HAP-1 (cell line): ENCODE results near the gene DGCR6.
"Not testable (repeated sequence)": the region's sequence is repeated elsewhere in the genome, so short reads cannot be mapped to it uniquely, and the experiment has no call there.

Source experiments
- DNase-seq, 2 experiments: peaks; one replicate each; pipeline ENCODE4 v3.0.0-alpha.2; 2016 to 2020; ENCODE audit warnings: low spot score in 2 of 2
- H3K27me3 ChIP-seq: fragments of 250-450 bp; sonication (Bioruptor Pico); 2 replicates; pipeline ENCODE4 v1.5.1; 2020; ENCODE audit warnings: low read depth, mild to moderate bottlenecking, moderate library complexity
- H3K36me3 ChIP-seq: fragments of 250-450 bp; sonication (Bioruptor Pico); replicated peaks from 2 replicates; pipeline ENCODE4 v1.5.1; 2020; ENCODE audit warnings: mild to moderate bottlenecking
- H3K4me1 ChIP-seq: fragments of 250-450 bp; sonication (Bioruptor Pico); 2 replicates; pipeline ENCODE4 v1.5.1; 2020; ENCODE audit warnings: mild to moderate bottlenecking
- H3K4me3 ChIP-seq: fragments of 250-450 bp; sonication (Bioruptor Pico); 2 replicates; pipeline ENCODE4 v1.5.1; 2020; ENCODE audit warnings: mild to moderate bottlenecking, moderate library complexity
- H3K9me3 ChIP-seq: fragments of 250-450 bp; sonication (Bioruptor Pico); 2 replicates; pipeline ENCODE4 v1.5.1; 2020; ENCODE audit warnings: mild to moderate bottlenecking, moderate library complexity
- in situ Hi-C: fragments of 300-500 bp; cut with MboI; formaldehyde crosslinking; loops from 3 replicates; pipeline ENCODE4 v1.14.3; 2020; ENCODE audit warnings: low sequenced_read_pairs, inconsistent platforms, mixed read lengths

DGCR6 gene

DNA sequence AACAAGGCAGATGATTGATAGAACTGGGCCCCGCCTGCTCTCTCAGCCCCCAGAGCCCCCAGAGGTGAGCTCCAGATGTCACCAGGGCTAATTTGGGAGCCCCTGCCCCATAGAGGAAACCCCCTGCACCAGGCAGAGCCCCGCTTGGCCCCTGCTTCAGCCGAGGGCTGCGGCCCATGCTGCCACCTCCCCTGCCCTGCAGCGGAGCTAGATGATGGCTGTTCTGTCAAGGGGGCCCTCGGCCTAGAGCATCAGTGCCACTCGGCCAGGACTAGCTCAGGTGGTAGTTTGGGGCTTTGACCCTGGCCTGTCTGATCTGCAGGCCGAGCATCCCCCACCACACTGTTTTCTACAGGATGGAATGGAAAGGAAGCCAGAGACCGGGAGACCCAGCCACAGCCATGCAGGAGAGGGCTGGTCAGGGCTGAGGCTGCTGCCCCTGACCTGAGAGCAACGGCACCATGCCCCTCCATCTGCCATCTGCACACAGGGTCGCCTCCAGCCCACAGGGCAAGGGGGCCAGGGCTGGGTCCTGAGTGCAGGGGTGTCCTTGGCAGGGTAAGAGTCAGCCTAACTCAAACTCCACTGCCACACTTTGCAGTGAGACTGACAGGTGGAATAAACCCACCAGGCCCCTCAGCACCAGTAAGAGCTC lies 54.2 kb downstream of the DGCR6 start:
- not testable (repeated sequence) for H3K9me3 ChIP-seq, H3K27me3 ChIP-seq, H3K4me3 ChIP-seq, H3K36me3 ChIP-seq, DNase-seq, H3K4me1 ChIP-seq
- in situ Hi-C loops: loop anchor here (10.0 to 25.0 kb wide), 2 partner anchors 75 to 477 kb away; partner anchors contain the start of genes C22orf39, HIRA and MRPL40

- not testable (repeated sequence) for H3K4me1 ChIP-seq, H3K27me3 ChIP-seq, H3K9me3 ChIP-seq, H3K4me3 ChIP-seq, H3K36me3 ChIP-seq, DNase-seq
- in situ Hi-C loops: loop anchor here (10.0 to 25.0 kb wide), 2 partner anchors 74 to 476 kb away; partner anchors contain the start of genes C22orf39, HIRA and MRPL40
These were observed 55.1 kb downstream of the DGCR6 start for GRCh38 chr22:18961201-18961600.
